Loucy (cell line): ENCODE data around the gene BCORL1.

ENCODE experiments used
- H2AFZ ChIP-seq: fragments of 200-600 bp; sonication (generic); 2 replicates; pipeline ENCODE4 v1.6.0; 2016; ENCODE audit warnings: antibody characterized with exemption, mild to moderate bottlenecking, low read length, moderate library complexity
- H3F3A ChIP-seq: fragments of 200-600 bp; 2 replicates; pipeline ENCODE4 v1.6.0; 2016; ENCODE audit warnings: antibody characterized with exemption, low read depth, mild to moderate bottlenecking
- H3K27me3 ChIP-seq: fragments of 200-600 bp; sonication (generic); 2 replicates; pipeline ENCODE4 v1.6.1; 2014; ENCODE audit warnings: low read length, mild to moderate bottlenecking; ENCODE audit not compliant: insufficient read depth, poor library complexity, severe bottlenecking
- H3K36me3 ChIP-seq: fragments of 200-600 bp; sonication (generic); 2 replicates; pipeline ENCODE4 v1.6.1; 2016; ENCODE audit warnings: low read length; ENCODE audit not compliant: insufficient read depth
- H3K4me1 ChIP-seq: fragments of 200-600 bp; sonication (generic); 2 replicates; pipeline ENCODE4 v1.5.1; 2014; ENCODE audit warnings: low read length, mild to moderate bottlenecking; ENCODE audit not compliant: insufficient read depth, poor library complexity, severe bottlenecking
- H3K4me2 ChIP-seq: fragments of 200-600 bp; sonication (generic); 2 replicates; pipeline ENCODE4 v1.6.0; 2014; ENCODE audit warnings: antibody characterized with exemption, low read length, low read depth, mild to moderate bottlenecking; ENCODE audit not compliant: poor library complexity, severe bottlenecking
- H3K4me3 ChIP-seq: fragments of 200-600 bp; sonication (generic); 2 replicates; pipeline ENCODE4 v1.5.1; 2014; ENCODE audit warnings: low read length, mild to moderate bottlenecking, mixed read lengths; ENCODE audit not compliant: poor library complexity, severe bottlenecking
- H3K79me2 ChIP-seq: fragments of 200-600 bp; sonication (generic); 2 replicates; pipeline ENCODE4 v1.6.1; 2014; ENCODE audit warnings: low read length; ENCODE audit not compliant: insufficient read depth
- H3K9ac ChIP-seq: fragments of 200-600 bp; sonication (generic); 2 replicates; pipeline ENCODE4 v1.6.0; 2014; ENCODE audit warnings: mild to moderate bottlenecking, low read depth, low read length, moderate library complexity; ENCODE audit not compliant: poor library complexity, severe bottlenecking
- H3K9me2 ChIP-seq: fragments of 200-600 bp; sonication (generic); replicated peaks from 2 replicates; pipeline ENCODE4 v1.6.1; 2016; ENCODE audit warnings: low read depth, low read length, mixed read lengths
- H3K9me3 ChIP-seq: fragments of 200-600 bp; sonication (generic); 2 replicates; pipeline ENCODE4 v1.6.1; 2014; ENCODE audit warnings: mild to moderate bottlenecking, antibody characterized with exemption, low read length, low read depth; ENCODE audit not compliant: insufficient read depth
- H4K20me1 ChIP-seq: fragments of 200-600 bp; sonication (generic); 2 replicates; pipeline ENCODE4 v1.6.0; 2014; ENCODE audit warnings: antibody characterized with exemption, low read length, mild to moderate bottlenecking; ENCODE audit not compliant: insufficient read depth, poor library complexity, severe bottlenecking
- EZH2phosphoT487 ChIP-seq: fragments of 200-600 bp; IDR thresholded peaks from 2 replicates; pipeline ENCODE4 v1.6.1; 2018; ENCODE audit warnings: antibody characterized with exemption, mild to moderate bottlenecking, moderate library complexity, borderline replicate concordance
- TF ChIP-seq, protein P1 (sequence below): fragments of 200-600 bp; sonication (generic); conservative IDR thresholded peaks from 2 replicates; pipeline ENCODE4 v1.5.1; 2014; ENCODE audit warnings: mild to moderate bottlenecking, antibody characterized with exemption, low read length

The BCORL1 gene

DNA sequence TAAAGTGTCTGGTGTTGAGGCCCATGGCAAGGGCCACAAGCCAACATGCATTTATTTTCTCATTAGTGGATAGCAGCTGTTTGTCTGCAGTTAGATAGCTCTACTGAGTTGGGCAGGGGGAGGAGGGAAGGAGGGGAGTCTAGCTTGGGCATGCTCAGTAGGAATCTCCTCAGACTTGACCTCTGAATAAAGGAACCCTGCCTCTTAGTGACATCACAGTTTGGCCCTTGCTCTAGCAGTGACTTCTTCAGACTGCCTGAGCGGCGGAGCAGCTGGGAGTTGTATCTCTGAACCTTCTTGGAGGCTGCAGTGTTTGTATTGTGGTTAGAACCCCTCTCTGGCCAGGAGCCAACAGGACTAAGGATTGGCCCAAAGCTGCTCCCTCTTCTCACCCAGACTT, 57.4 kb downstream of the BCORL1 start:
- no peaks in the 10 kb centered on the region for H3F3A ChIP-seq
- no peaks in the 10 kb centered on the region for H3K27me3 ChIP-seq
- no peaks in the 10 kb centered on the region for H3K79me2 ChIP-seq
- H3K4me2 ChIP-seq: no peak overlapping the region
- no peak overlapping the region for H3K4me3 ChIP-seq
- TF ChIP-seq EZH2phosphoT487: no peak
- TF ChIP-seq, protein P1, sequence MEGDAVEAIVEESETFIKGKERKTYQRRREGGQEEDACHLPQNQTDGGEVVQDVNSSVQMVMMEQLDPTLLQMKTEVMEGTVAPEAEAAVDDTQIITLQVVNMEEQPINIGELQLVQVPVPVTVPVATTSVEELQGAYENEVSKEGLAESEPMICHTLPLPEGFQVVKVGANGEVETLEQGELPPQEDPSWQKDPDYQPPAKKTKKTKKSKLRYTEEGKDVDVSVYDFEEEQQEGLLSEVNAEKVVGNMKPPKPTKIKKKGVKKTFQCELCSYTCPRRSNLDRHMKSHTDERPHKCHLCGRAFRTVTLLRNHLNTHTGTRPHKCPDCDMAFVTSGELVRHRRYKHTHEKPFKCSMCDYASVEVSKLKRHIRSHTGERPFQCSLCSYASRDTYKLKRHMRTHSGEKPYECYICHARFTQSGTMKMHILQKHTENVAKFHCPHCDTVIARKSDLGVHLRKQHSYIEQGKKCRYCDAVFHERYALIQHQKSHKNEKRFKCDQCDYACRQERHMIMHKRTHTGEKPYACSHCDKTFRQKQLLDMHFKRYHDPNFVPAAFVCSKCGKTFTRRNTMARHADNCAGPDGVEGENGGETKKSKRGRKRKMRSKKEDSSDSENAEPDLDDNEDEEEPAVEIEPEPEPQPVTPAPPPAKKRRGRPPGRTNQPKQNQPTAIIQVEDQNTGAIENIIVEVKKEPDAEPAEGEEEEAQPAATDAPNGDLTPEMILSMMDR: no peak
- no peaks in the 10 kb centered on the region for H4K20me1 ChIP-seq
- no peak overlapping the region for H3K9ac ChIP-seq
- H3K9me3 ChIP-seq: no peaks in the 10 kb centered on the region
- no peaks in the 10 kb centered on the region for H3K4me1 ChIP-seq
- H3K9me2 ChIP-seq: no peaks in the 10 kb centered on the region
- H3K36me3 ChIP-seq: peaks cover 66% of the 10 kb centered on the region; the same call in 1 of the 2 replicates
- no peak overlapping the region for H2AFZ ChIP-seq

DNA sequence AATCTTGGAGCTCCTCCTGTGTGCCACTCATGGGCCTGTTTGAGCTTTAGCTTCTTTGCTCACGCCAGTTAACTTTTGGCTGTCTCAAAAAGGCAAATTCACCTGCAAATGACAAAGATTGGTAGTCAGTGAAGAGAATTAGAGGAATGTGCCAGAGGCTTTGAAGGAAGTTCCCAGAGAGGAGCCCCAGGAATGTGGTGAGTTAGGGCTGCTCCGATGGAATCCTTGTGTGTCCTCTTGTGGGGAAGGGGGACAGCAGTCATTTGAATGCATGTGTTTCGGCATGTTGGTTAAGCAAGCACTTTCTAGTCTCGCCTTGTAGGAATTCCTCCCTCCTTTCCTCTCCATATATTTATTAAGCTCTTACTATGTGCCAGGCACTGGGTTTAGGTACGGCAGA, 65.0 kb downstream of the BCORL1 start:
- Histone ChIP-seq H3K9me3 (no peaks in the 10 kb centered on the region), H3K79me2 (no peaks in the 10 kb centered on the region), H3K4me2 (no peak overlapping the region), H3K9ac (no peak overlapping the region), H3K36me3 (peaks cover 71% of the 10 kb centered on the region; the same call in 1 of the 2 replicates), H3K4me3 (no peak overlapping the region), H3K27me3 (no peaks in the 10 kb centered on the region), H3F3A (no peaks in the 10 kb centered on the region), H2AFZ (no peak overlapping the region), H4K20me1 (no peaks in the 10 kb centered on the region), H3K9me2 (no peaks in the 10 kb centered on the region), H3K4me1 (no peaks in the 10 kb centered on the region)
- TF ChIP-seq, protein P1: no peak
- no peak for TF ChIP-seq EZH2phosphoT487

DNA sequence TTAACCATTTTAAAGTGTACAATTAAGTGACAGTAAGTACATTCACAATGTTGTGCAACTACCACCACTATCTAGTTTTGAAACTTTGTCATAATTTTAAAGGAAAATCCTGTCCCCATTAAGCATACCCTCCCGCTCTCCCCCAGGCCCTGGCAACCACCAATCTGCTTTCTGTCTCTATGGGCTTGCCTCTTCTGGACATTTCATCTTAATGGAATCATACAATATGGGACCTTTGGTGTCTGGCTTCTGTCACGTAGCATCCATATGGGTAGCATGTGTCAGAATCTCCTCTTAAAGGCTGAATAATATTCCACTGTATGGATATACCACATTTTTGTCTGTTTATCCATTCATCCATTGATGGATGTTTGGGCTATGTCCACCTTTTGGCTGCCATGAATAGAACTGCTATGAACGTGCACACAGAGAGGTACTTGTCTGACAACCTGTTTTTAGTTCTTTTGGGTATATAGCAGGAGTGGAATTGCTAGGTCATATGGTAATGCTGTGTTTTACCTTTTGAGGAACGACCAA, 66.3 kb downstream of the BCORL1 start:
- Histone ChIP-seq H3K79me2 (no peaks in the 10 kb centered on the region), H3K9me3 (no peaks in the 10 kb centered on the region), H3K9ac (no peak overlapping the region), H3K4me2 (no peak overlapping the region), H2AFZ (no peak overlapping the region), H3K9me2 (no peaks in the 10 kb centered on the region), H4K20me1 (no peaks in the 10 kb centered on the region), H3K36me3 (peaks cover 81% of the 10 kb centered on the region; the same call in 1 of the 2 replicates), H3K4me1 (no peaks in the 10 kb centered on the region), H3F3A (no peaks in the 10 kb centered on the region), H3K4me3 (no peak overlapping the region), H3K27me3 (no peaks in the 10 kb centered on the region)
- TF ChIP-seq EZH2phosphoT487: no peak
- TF ChIP-seq, protein P1: no peak
